ENCODE measurements around the gene TNS4. TPM values are rescaled to one million over a fixed set of nuclear protein-coding genes. Genes with fewer than 3 reads are reported as not detected.

TNS4 gene
- total RNA-seq, 1 experiment from 2014 or later, result 0.59 TPM

DNA sequence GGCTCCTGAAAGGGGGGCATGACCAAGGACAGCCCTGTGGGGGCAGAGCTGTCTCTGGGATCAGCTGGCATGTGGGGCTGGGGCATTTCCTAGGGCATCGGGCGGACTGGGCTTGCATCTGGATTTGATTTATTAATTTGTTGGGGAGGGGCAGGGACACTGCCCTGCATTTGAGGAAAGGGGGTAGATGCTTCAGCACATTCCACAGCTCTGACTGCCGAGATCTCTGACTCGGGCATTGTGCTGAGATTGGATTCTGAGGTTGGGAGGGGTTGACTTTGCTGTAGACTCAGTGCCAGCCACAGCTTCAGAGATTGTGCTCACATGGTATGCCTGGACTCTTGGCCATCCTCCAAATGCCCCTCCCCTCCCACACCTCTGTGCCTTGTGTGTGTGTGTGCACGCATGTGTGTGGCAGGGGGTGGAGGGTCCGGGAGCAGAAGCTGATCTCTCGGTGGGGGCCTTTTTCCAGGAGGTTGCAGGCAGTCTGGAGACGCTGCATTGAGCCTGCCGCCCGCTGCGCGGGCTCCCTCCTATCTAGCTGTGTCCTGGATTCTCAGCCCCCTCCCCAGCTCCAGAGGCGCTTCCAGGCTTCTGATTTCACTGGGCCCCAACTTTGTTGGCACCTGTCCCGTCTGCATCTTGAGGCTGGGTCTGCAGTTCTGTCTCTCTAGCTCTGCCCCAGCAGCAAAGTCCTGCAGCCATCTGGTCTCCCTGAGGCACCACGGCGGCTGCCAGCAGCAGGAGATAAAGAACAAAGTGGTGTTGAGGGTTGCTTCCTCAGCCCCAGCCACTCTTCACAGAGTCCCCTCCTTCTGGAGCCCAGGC is 43.2 kb downstream of the TNS4 start:
- no peak overlapping the region for H2BK12ac ChIP-seq (ENCODE audit: insufficient read length, low read depth, low read length)
- no peak overlapping the region for H2BK15ac ChIP-seq (ENCODE audit: low read depth, low read length)
- no peak overlapping the region for H4K91ac ChIP-seq (ENCODE audit: insufficient read length, low read depth, low read length)
- peaks cover 2% of the 10 kb centered on the region for H4K20me1 ChIP-seq (ENCODE audit: control insufficient read depth, insufficient read depth, insufficient read length)
- no peak overlapping the region for H3K4me2 ChIP-seq (ENCODE audit: insufficient read depth, insufficient read length, low read length)
- no peak overlapping the region for H3K4ac ChIP-seq (ENCODE audit: low read depth, low read length)
- H3K27ac ChIP-seq (ENCODE audit: insufficient read length, low read depth, low read length), result no peak overlapping the region
- H3K4me1 Mint-ChIP-seq, result peaks cover 29 to 42% of the 10 kb centered on the region in 2 experiments
- no peak overlapping the region for H4K5ac ChIP-seq (ENCODE audit: insufficient read length, low read depth, low read length)
- H3T11ph ChIP-seq (ENCODE audit: low read length), result no peak overlapping the region
- no peak overlapping the region for H2BK20ac ChIP-seq (ENCODE audit: low read depth, low read length, poor library complexity, severe bottlenecking)
- H3K23me2 ChIP-seq (ENCODE audit: insufficient read length, low read depth, low read length, poor library complexity, severe bottlenecking), result no peaks in the 10 kb centered on the region
- H3K36me3 Mint-ChIP-seq (ENCODE audit: insufficient read depth in 1 of 3, low read depth in 3 of 3), result peaks cover 32 to 42% (median 34%) of the 10 kb centered on the region in 3 experiments; a peak in 6 of 7 replicates
- no peak overlapping the region for H3K23ac ChIP-seq (ENCODE audit: insufficient read length, low read depth, low read length)
- H4K8ac ChIP-seq (replicated peaks; ENCODE audit: insufficient read length, low read depth, low read length), result no peak overlapping the region
- H3K9ac ChIP-seq (ENCODE audit: extremely low read depth, insufficient read length, low read length), result no peak overlapping the region
- no peak overlapping the region for H3K18ac ChIP-seq (ENCODE audit: insufficient read length, low read depth, low read length)
- H2AFZ ChIP-seq (ENCODE audit: low read length), result no peak overlapping the region
- no peak overlapping the region for H3K56ac ChIP-seq (ENCODE audit: insufficient read length, low read depth, low read length)
- WGBS (ENCODE audit: extremely low coverage, insufficient read length, low lambda C conversion rate), result no CpG with 5 or more reads among the region's 16 CpGs
- H2AK5ac ChIP-seq (ENCODE audit: insufficient read length, low read length), result no peak overlapping the region
- TF ChIP-seq, protein P1, sequence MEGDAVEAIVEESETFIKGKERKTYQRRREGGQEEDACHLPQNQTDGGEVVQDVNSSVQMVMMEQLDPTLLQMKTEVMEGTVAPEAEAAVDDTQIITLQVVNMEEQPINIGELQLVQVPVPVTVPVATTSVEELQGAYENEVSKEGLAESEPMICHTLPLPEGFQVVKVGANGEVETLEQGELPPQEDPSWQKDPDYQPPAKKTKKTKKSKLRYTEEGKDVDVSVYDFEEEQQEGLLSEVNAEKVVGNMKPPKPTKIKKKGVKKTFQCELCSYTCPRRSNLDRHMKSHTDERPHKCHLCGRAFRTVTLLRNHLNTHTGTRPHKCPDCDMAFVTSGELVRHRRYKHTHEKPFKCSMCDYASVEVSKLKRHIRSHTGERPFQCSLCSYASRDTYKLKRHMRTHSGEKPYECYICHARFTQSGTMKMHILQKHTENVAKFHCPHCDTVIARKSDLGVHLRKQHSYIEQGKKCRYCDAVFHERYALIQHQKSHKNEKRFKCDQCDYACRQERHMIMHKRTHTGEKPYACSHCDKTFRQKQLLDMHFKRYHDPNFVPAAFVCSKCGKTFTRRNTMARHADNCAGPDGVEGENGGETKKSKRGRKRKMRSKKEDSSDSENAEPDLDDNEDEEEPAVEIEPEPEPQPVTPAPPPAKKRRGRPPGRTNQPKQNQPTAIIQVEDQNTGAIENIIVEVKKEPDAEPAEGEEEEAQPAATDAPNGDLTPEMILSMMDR (conservative IDR thresholded peaks at IDR 0.05), result no peak
- H3K27me3 ChIP-seq (ENCODE audit: insufficient read depth, low read length), result no peaks in the 10 kb centered on the region
- H3K9me3 Mint-ChIP-seq, result no peaks in the 10 kb centered on the region
- no peaks in the 10 kb centered on the region for H3K27me3 Mint-ChIP-seq (ENCODE audit: low read depth)
- H3K9me3 ChIP-seq (ENCODE audit: control insufficient read depth, low read depth, low read length), result no peaks in the 10 kb centered on the region
- peak overlapping the region; percentile 58; the same call in 1 of the 2 replicates for H3K14ac ChIP-seq (ENCODE audit: insufficient read depth, low read length)
- no peaks in the 10 kb centered on the region for H3K79me1 ChIP-seq (ENCODE audit: insufficient read depth, low read depth, low read length, poor library complexity, severe bottlenecking)
- H3K79me2 ChIP-seq (ENCODE audit: insufficient read depth, low read length), result no peaks in the 10 kb centered on the region
- no peak for DNase-seq
- peaks cover 7% of the 10 kb centered on the region; the same call in 1 of the 2 replicates for H3K4me1 ChIP-seq (ENCODE audit: insufficient read depth, low read length)
- peak overlapping the region in 2 of 3 experiments; percentile 35 to 90; a peak in 4 of 7 replicates for H3K27ac Mint-ChIP-seq
- no peak overlapping the region for H3K4me3 Mint-ChIP-seq
- no peak overlapping the region for H2BK120ac ChIP-seq (ENCODE audit: low read depth, low read length, poor library complexity, severe bottlenecking)
- H2BK5ac ChIP-seq (ENCODE audit: insufficient read length, low read length), result no peak overlapping the region
